A673 (cell line): ENCODE results near the gene PCNX3. TPM values are rescaled to one million over a fixed set of nuclear protein-coding genes. Genes with fewer than 3 reads are reported as not detected.

Experiments
- BruUV-seq: library from RNA; stranded (reverse); fragments of 400-500 nt; replicated peaks from 2 replicates; lab custom pipeline; 2021; lab: Mats Ljungman, UMichigan
- CTCF ChIA-PET: fragments of 300-600 bp; sonication (Branson Sonifier 250); formaldehyde crosslinking; loops from one replicate; lab custom pipeline; 2022; ENCODE audit warnings: antibody characterized with exemption; lab: Charles Lee
- POLR2A ChIA-PET: fragments of 300-600 bp; sonication (Branson Sonifier 250); formaldehyde crosslinking; loops from one replicate; lab custom pipeline; 2022; ENCODE audit warnings: antibody characterized with exemption; ENCODE audit not compliant: low non-redundant PET; lab: Charles Lee
- DNase-seq: peaks from one replicate; pipeline ENCODE4 v3.0.0-alpha.2; 2015; ENCODE audit warnings: low spot score
- H3K27ac ChIP-seq: fragments of 200-600 bp; sonication (generic); 2 replicates; pipeline ENCODE4 v1.5.1; 2016; ENCODE audit warnings: mixed run types, low read depth, mild to moderate bottlenecking, mixed read lengths, antibody characterized with exemption, low read length; ENCODE audit not compliant: poor library complexity, severe bottlenecking
- H3K27me3 ChIP-seq: fragments of 200-600 bp; sonication (generic); replicated peaks from 2 replicates; pipeline ENCODE4 v1.6.1; 2017; ENCODE audit warnings: mixed run types, low read depth, mild to moderate bottlenecking, mixed read lengths, antibody characterized with exemption, low read length; ENCODE audit not compliant: insufficient read depth, poor library complexity
- H3K36me3 ChIP-seq: fragments of 200-600 bp; sonication (generic); 2 replicates; pipeline ENCODE4 v1.6.1; 2016; ENCODE audit warnings: mixed run types, mild to moderate bottlenecking, mixed read lengths, antibody characterized with exemption, low read length; ENCODE audit not compliant: insufficient read depth, poor library complexity, severe bottlenecking
- H3K4me1 ChIP-seq: fragments of 200-600 bp; sonication (generic); 2 replicates; pipeline ENCODE4 v1.6.1; 2017; ENCODE audit warnings: mixed run types, mild to moderate bottlenecking, mixed read lengths, antibody characterized with exemption, low read length; ENCODE audit not compliant: insufficient read depth, poor library complexity, severe bottlenecking
- H3K4me3 ChIP-seq: fragments of 200-600 bp; sonication (generic); 2 replicates; pipeline ENCODE4 v1.5.1; 2016; ENCODE audit warnings: low read depth, mixed run types, mild to moderate bottlenecking, mixed read lengths, low read length; ENCODE audit not compliant: poor library complexity, severe bottlenecking
- H3K9me3 ChIP-seq: fragments of 200-600 bp; sonication (generic); 2 replicates; pipeline ENCODE4 v1.6.1; 2016; ENCODE audit warnings: mixed run types, low read depth, mild to moderate bottlenecking, mixed read lengths, antibody characterized with exemption, low read length; ENCODE audit not compliant: poor library complexity, severe bottlenecking
- CTCF ChIP-seq: fragments of 300-800, 200-600 bp; sonication (generic); conservative IDR thresholded peaks from 2 replicates; pipeline ENCODE4 v1.5.1; 2017; ENCODE audit warnings: low read depth, mild to moderate bottlenecking, antibody characterized with exemption, low read length, moderate library complexity, mixed read lengths
- EZH2 ChIP-seq: fragments of 200-600 bp; sonication (generic); IDR thresholded peaks from 2 replicates; pipeline ENCODE4 v1.6.1; 2017; ENCODE audit warnings: borderline replicate concordance, low read depth, mild to moderate bottlenecking, mixed read lengths, antibody characterized with exemption, low read length; ENCODE audit not compliant: poor library complexity, severe bottlenecking
- intact Hi-C: fragments of 100-400 bp; cut with micrococcal nuclease; formaldehyde crosslinking; loops from one replicate; pipeline ENCODE4 v1.10.0; 2022; ENCODE audit not compliant: unreplicated experiment
- total RNA-seq: library from RNA; stranded (reverse); gene quantifications from 2 replicates; pipeline ENCODE4 v1.2.3, GENCODE V29; 2021

PCNX3 gene
- total RNA-seq, 1 experiment from 2014 or later = 68.0 TPM

GRCh38 chr11:65584106-65584505, 31.5 kb upstream of the PCNX3 start:
- Histone ChIP-seq H3K4me1 (no peaks in the 10 kb centered on the region), H3K27me3 (no peaks in the 10 kb centered on the region), H3K9me3 (no peaks in the 10 kb centered on the region), H3K27ac (no peak overlapping the region), H3K4me3 (no peak overlapping the region), H3K36me3 (peaks cover 7% of the 10 kb centered on the region)
- ChIA-PET CTCF (interaction anchor here (0.6 kb wide), 1 partner anchor 109 kb away, joined by 3 read pairs; no protein-coding TSS in a partner anchor), POLR2A (no interaction called here)
- DNase-seq = no peak
- intact Hi-C loops = no loop called here
- BruUV-seq = no TSS peak
- TF ChIP-seq CTCF (no peak), EZH2 (no peak)

- no peak for TF ChIP-seq CTCF
- no peak for TF ChIP-seq EZH2
- DNase-seq = no peak
- Histone ChIP-seq H3K9me3 (no peaks in the 10 kb centered on the region), H3K36me3 (peaks cover 5% of the 10 kb centered on the region), H3K4me1 (no peaks in the 10 kb centered on the region), H3K27ac (no peak overlapping the region), H3K27me3 (no peaks in the 10 kb centered on the region), H3K4me3 (no peak overlapping the region)
- ChIA-PET POLR2A (no interaction called here), CTCF (interaction anchor here (0.6 kb wide), 1 partner anchor 108 kb away, joined by 3 read pairs; no protein-coding TSS in a partner anchor)
- BruUV-seq = no TSS peak
- intact Hi-C loops = no loop called here
Observed at GRCh38 chr11:65584723-65585171, 30.8 kb upstream of the PCNX3 start.

- H3K36me3 ChIP-seq = peaks cover 13% of the 10 kb centered on the region
- intact Hi-C loops = no loop called here
- H3K27ac ChIP-seq = no peak overlapping the region
- POLR2A ChIA-PET = no interaction called here
- DNase-seq = no peak
- TF ChIP-seq CTCF (no peak), EZH2 (no peak)
- BruUV-seq = no TSS peak
- no peaks in the 10 kb centered on the region for H3K9me3 ChIP-seq
- CTCF ChIA-PET = interaction anchor here (0.6 kb wide), 1 partner anchor 61 kb away, joined by 3 read pairs; no protein-coding TSS in a partner anchor
- no peaks in the 10 kb centered on the region for H3K4me1 ChIP-seq
- H3K4me3 ChIP-seq = no peak overlapping the region
- H3K27me3 ChIP-seq = no peaks in the 10 kb centered on the region
Observed at GRCh38 chr11:65585396-65586246, 30.0 kb upstream of the PCNX3 start.
